OCI-LY7 (cell line): Measurements from ENCODE around the gene ALG5. TPM values are rescaled to one million over a fixed set of nuclear protein-coding genes. Genes with fewer than 3 reads are reported as not detected.

Experiments used
- BruUV-seq: library from RNA; stranded (reverse); fragments of 400-500 nt; replicated peaks from 2 replicates; lab custom pipeline; 2021; lab: Mats Ljungman, UMichigan
- CTCF ChIA-PET: fragments of 300-600 bp; sonication (Branson Sonifier 250); formaldehyde crosslinking; loops from one replicate; lab custom pipeline; 2022; ENCODE audit warnings: antibody characterized with exemption; ENCODE audit not compliant: unreplicated experiment; lab: Charles Lee
- POLR2A ChIA-PET: fragments of 300-600 bp; sonication (Branson Sonifier 250); formaldehyde crosslinking; loops from one replicate; lab custom pipeline; 2022; ENCODE audit warnings: antibody characterized with exemption; lab: Charles Lee
- DNase-seq: peaks from one replicate; pipeline ENCODE4 v3.0.0-alpha.2; 2015; ENCODE audit warnings: low spot score
- H2AFZ ChIP-seq: fragments of 200-600 bp; sonication (generic), shearing (Covaris generic); 2 replicates; pipeline ENCODE4 v1.6.1; 2014; ENCODE audit warnings: mild to moderate bottlenecking, antibody characterized with exemption, low read length, moderate library complexity
- H3K27ac ChIP-seq: fragments of 200-600 bp; sonication (generic); 2 replicates; pipeline ENCODE4 v1.5.1; 2014; ENCODE audit warnings: mixed run types, low read depth, mild to moderate bottlenecking, moderate library complexity, low read length, inconsistent platforms; ENCODE audit not compliant: poor library complexity, severe bottlenecking
- H3K36me3 ChIP-seq: fragments of 200-600 bp; sonication (generic); 2 replicates; pipeline ENCODE4 v1.6.1; 2014; ENCODE audit warnings: mild to moderate bottlenecking, antibody characterized with exemption, low read length, moderate library complexity, mixed read lengths; ENCODE audit not compliant: insufficient read depth
- H3K4me1 ChIP-seq: fragments of 200-600 bp; sonication (generic); 2 replicates; pipeline ENCODE4 v1.5.1; 2014; ENCODE audit warnings: mild to moderate bottlenecking, low read length; ENCODE audit not compliant: insufficient read depth, poor library complexity, severe bottlenecking
- H3K4me2 ChIP-seq: fragments of 200-600 bp; sonication (generic); 2 replicates; pipeline ENCODE4 v1.6.1; 2014; ENCODE audit warnings: mild to moderate bottlenecking, low read length
- H3K4me3 ChIP-seq: fragments of 200-600 bp; sonication (generic); 2 replicates; pipeline ENCODE4 v1.5.1; 2014; ENCODE audit warnings: mild to moderate bottlenecking, low read depth, low read length; ENCODE audit not compliant: poor library complexity, severe bottlenecking
- H3K79me2 ChIP-seq: fragments of 200-600 bp; sonication (generic); 2 replicates; pipeline ENCODE4 v1.6.1; 2016; ENCODE audit warnings: low read depth, mild to moderate bottlenecking, low read length, moderate library complexity, mixed read lengths; ENCODE audit not compliant: insufficient read depth
- H3K9me2 ChIP-seq: fragments of 200-600 bp; sonication (generic); 2 replicates; pipeline ENCODE4 v1.6.1; 2016; ENCODE audit warnings: mild to moderate bottlenecking, low read length, mixed read lengths; ENCODE audit not compliant: insufficient read depth
- H3K9me3 ChIP-seq: fragments of 200-600 bp; sonication (generic); 2 replicates; pipeline ENCODE4 v1.6.1; 2014; ENCODE audit warnings: mild to moderate bottlenecking, mixed run types, low read length, mixed read lengths
- H4K20me1 ChIP-seq: fragments of 200-600 bp; sonication (generic); 2 replicates; pipeline ENCODE4 v1.6.1; 2014; ENCODE audit warnings: mild to moderate bottlenecking, antibody characterized with exemption, low read length, moderate library complexity, mixed read lengths; ENCODE audit not compliant: insufficient read depth
- EZH2phosphoT487 ChIP-seq: fragments of 200-600 bp; sonication (generic); IDR thresholded peaks from 2 replicates; pipeline ENCODE4 v1.6.1; 2018; ENCODE audit warnings: low read depth, borderline replicate concordance, mild to moderate bottlenecking, mixed run types, antibody characterized with exemption, low read length, moderate library complexity, mixed read lengths
- intact Hi-C: fragments of 100-400 bp; cut with micrococcal nuclease; formaldehyde crosslinking; loops from one replicate; pipeline ENCODE4 v1.10.0; 2022; ENCODE audit not compliant: unreplicated experiment
- total RNA-seq, 2 experiments: library from RNA; depleted of rRNA in 1 of 2; stranded (reverse); fragments of >200 nt in 1 of 2; shearing (Covaris generic) in 1 of 2; gene quantifications; 2 replicates each; pipeline ENCODE4 v1.2.3, GENCODE V29; 2014 to 2022
- TF ChIP-seq, protein P1 (sequence below): fragments of 200-600 bp; sonication (generic); conservative IDR thresholded peaks from 2 replicates; pipeline ENCODE4 v1.5.1; 2014; ENCODE audit warnings: mild to moderate bottlenecking, antibody characterized with exemption, low read length, moderate library complexity, mixed read lengths

Gene ALG5
- total RNA-seq, 2 experiments from 2014 or later, result 23.8 to 31.6 TPM

DNA sequence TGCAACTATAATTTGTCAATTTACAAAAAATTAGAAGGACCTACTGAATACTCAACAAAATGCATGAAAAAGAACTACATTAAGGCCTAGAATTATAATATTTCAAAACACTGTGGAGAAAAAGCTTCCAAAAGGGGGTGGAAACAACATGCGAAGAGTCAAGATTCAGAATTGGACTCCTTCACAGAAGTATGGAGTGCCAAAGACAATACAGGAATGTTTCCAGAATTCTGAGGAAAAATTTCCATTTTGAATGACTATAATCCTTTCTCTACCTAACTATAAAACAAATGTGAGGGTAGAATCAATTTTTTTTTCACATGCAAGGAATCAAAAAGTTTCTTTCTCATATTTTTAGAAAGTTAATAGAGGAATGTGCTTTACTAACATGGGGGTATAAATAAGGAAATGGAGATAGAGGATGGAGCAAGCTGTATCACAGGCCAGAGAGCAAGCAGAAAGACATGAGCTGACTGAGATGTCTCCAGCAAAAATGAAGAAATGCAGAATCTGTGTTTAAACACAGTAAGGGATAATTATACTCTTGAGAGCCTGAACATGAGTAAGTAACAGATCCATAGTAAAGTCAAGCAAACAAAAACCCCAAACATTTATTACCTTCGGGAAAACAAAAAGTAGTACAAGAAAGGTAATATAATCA, 39.6 kb downstream of the ALG5 start:
- intact Hi-C loops, result no loop called here
- no peak overlapping the region for H2AFZ ChIP-seq
- H3K9me3 ChIP-seq, result no peaks in the 10 kb centered on the region
- peaks cover 88% of the 10 kb centered on the region for H3K36me3 ChIP-seq
- H3K9me2 ChIP-seq, result no peaks in the 10 kb centered on the region
- no peak overlapping the region for H3K4me3 ChIP-seq
- no peak overlapping the region for H3K4me2 ChIP-seq
- no TSS peak for BruUV-seq
- no peak overlapping the region for H3K27ac ChIP-seq
- no peaks in the 10 kb centered on the region for H3K79me2 ChIP-seq
- DNase-seq, result no peak
- ChIA-PET CTCF (no interaction called here), POLR2A (interaction anchor here (0.6 to 1.6 kb wide), 3 partner anchors 9 to 179 kb away, joined by 3 to 6 read pairs (median 4); no protein-coding TSS in a partner anchor)
- H4K20me1 ChIP-seq, result no peaks in the 10 kb centered on the region
- peaks cover 6% of the 10 kb centered on the region for H3K4me1 ChIP-seq
- TF ChIP-seq EZH2phosphoT487, result no peak
- TF ChIP-seq, protein P1, sequence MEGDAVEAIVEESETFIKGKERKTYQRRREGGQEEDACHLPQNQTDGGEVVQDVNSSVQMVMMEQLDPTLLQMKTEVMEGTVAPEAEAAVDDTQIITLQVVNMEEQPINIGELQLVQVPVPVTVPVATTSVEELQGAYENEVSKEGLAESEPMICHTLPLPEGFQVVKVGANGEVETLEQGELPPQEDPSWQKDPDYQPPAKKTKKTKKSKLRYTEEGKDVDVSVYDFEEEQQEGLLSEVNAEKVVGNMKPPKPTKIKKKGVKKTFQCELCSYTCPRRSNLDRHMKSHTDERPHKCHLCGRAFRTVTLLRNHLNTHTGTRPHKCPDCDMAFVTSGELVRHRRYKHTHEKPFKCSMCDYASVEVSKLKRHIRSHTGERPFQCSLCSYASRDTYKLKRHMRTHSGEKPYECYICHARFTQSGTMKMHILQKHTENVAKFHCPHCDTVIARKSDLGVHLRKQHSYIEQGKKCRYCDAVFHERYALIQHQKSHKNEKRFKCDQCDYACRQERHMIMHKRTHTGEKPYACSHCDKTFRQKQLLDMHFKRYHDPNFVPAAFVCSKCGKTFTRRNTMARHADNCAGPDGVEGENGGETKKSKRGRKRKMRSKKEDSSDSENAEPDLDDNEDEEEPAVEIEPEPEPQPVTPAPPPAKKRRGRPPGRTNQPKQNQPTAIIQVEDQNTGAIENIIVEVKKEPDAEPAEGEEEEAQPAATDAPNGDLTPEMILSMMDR, result no peak

DNA sequence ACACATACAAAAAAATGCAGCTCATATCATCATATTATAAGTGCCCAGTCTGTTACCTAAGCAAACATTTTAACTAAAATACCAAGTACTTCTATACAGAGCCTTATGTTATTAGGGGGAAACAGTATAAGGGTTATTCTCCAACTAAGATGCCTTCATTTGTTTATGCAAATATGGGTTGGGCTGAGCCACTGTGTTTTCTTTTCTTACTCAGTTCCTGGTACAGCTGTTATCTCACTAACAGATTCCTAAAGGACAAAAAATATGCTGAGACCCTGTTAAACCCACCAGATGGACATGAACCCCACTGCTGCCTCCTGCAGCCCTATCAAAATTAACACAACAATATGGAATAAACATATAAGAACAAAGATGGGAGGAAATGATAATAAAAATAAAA, 44.6 kb downstream of the ALG5 start:
- Histone ChIP-seq H2AFZ (no peak overlapping the region), H3K4me1 (peaks cover 14% of the 10 kb centered on the region), H3K4me2 (no peak overlapping the region), H3K4me3 (no peak overlapping the region), H4K20me1 (no peaks in the 10 kb centered on the region), H3K36me3 (peaks cover 90% of the 10 kb centered on the region), H3K79me2 (no peaks in the 10 kb centered on the region), H3K9me3 (no peaks in the 10 kb centered on the region), H3K27ac (no peak overlapping the region), H3K9me2 (no peaks in the 10 kb centered on the region)
- ChIA-PET POLR2A (no interaction called here), CTCF (no interaction called here)
- intact Hi-C loops, result no loop called here
- DNase-seq, result no peak
- TF ChIP-seq, protein P1, result no peak
- TF ChIP-seq EZH2phosphoT487, result no peak
- BruUV-seq, result no TSS peak

DNA sequence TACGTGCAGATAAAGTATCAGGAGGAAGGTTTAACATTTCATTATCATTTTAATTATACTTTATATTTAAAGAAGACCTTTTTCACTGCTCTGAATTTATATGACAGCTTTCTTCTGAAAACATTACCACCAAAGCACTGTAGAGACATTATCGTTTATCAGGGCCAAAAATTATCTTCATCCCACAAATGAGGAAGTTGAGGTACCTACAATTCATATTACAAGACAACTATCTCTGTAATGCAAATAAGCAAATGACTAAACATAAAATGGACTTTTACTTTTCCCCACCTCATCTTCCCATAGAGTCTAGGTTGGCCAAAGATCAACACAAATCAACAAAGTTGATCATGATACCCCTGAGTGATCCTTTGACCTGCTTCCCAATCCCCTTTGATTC, 48.2 kb downstream of the ALG5 start:
- no peak overlapping the region for H2AFZ ChIP-seq
- no TSS peak for BruUV-seq
- ChIA-PET POLR2A (interaction anchor here (0.6 to 2.6 kb wide), 3 partner anchors 14 to 97 kb away, joined by 3 to 12 read pairs (median 3); no protein-coding TSS in a partner anchor), CTCF (no interaction called here)
- H3K9me2 ChIP-seq, result no peaks in the 10 kb centered on the region
- no peak overlapping the region for H3K4me3 ChIP-seq
- no peak overlapping the region for H3K4me2 ChIP-seq
- H3K79me2 ChIP-seq, result no peaks in the 10 kb centered on the region
- no peaks in the 10 kb centered on the region for H3K9me3 ChIP-seq
- DNase-seq, result no peak
- H4K20me1 ChIP-seq, result no peaks in the 10 kb centered on the region
- no peak overlapping the region for H3K27ac ChIP-seq
- H3K36me3 ChIP-seq, result peaks cover 86% of the 10 kb centered on the region
- intact Hi-C loops, result no loop called here
- TF ChIP-seq, protein P1, result no peak
- peaks cover 14% of the 10 kb centered on the region for H3K4me1 ChIP-seq
